ENCODE measurements around the gene SH3YL1. TPM values are rescaled to one million over a fixed set of nuclear protein-coding genes. Genes with fewer than 3 reads are reported as not detected.

Gene SH3YL1
- total and polyA plus RNA-seq, 2 of the 4 experiments (the other 2 are of a cell fraction) = 18.1 to 21.2 TPM

DNA sequence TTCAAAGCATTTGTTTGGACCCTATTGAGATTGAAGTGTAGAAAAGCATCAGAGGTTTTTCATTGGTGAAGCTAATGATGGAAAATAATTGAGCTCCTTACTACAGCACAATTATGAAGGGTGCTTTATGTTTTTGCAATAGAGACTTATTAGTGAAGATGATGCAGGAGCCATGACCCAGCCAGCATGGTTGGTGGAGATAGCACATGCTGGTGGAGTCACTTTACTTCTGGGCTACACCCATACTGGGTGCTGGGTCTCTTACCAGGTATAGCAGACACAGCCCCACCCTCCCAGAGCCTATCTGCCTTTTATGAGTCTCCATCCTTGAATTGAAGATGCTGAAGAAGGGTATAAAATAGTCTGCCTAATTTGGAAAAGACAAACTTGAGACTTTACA is 4.5 kb upstream of the SH3YL1 start:
- no peak overlapping the region for H2AK9ac ChIP-seq (replicated peaks; ENCODE audit: low read depth, low read length, poor library complexity)
- H3K27ac ChIP-seq (ENCODE audit: insufficient read depth, low read length) = no peak overlapping the region
- no peak overlapping the region for H3K4me2 ChIP-seq (ENCODE audit: low read depth, low read length)
- no peak overlapping the region for H2BK15ac ChIP-seq (ENCODE audit: low read depth, low read length)
- H3K4me3 ChIP-seq (ENCODE audit: insufficient read depth, low read depth, low read length) = no peak overlapping the region
- H3K9ac ChIP-seq (ENCODE audit: low read depth, low read length) = no peak overlapping the region
- H2BK120ac ChIP-seq (ENCODE audit: low read depth, low read length) = no peak overlapping the region
- H2BK5ac ChIP-seq (ENCODE audit: low read depth, low read length, poor library complexity, severe bottlenecking) = no peak overlapping the region
- no peak overlapping the region for H3K23ac ChIP-seq (ENCODE audit: low read depth, low read length)
- H3K36me3 ChIP-seq (ENCODE audit: control insufficient read depth, insufficient read depth, low read length) = peaks cover 2% of the 10 kb centered on the region
- no peak overlapping the region for H3K56ac ChIP-seq (ENCODE audit: extremely low read depth, insufficient read depth, low read length)
- H3K14ac ChIP-seq (replicated peaks; ENCODE audit: low read depth, low read length) = no peak overlapping the region
- no peak overlapping the region for H2AK5ac ChIP-seq (ENCODE audit: low read depth, low read length)
- no peak overlapping the region for H3K18ac ChIP-seq (ENCODE audit: low read depth, low read length)
- peaks cover 5% of the 10 kb centered on the region; the same call in 1 of the 2 replicates for H3K4me1 ChIP-seq (ENCODE audit: control insufficient read depth, insufficient read depth, low read length)
- no TSS peak for BruUV-seq (replicated peaks)
- H3K9me3 ChIP-seq (ENCODE audit: control insufficient read depth, insufficient read depth, low read length) = no peaks in the 10 kb centered on the region
- peaks cover 5% of the 10 kb centered on the region for H3K9me1 ChIP-seq (ENCODE audit: insufficient read depth, low read length)
- no peak overlapping the region for H4K5ac ChIP-seq (ENCODE audit: low read depth, low read length)
- no peak overlapping the region for H4K91ac ChIP-seq (ENCODE audit: insufficient read depth, low read depth, low read length)
- ATAC-seq (ENCODE audit: low read depth) (no peak), DNase-seq (no peak)
- intact Hi-C loops (cut with micrococcal nuclease) = no loop called here
- no peak overlapping the region for H2BK20ac ChIP-seq (ENCODE audit: low read depth, low read length)
- H2AFZ ChIP-seq (replicated peaks; ENCODE audit: low read length, poor library complexity) = no peak overlapping the region
- no peaks in the 10 kb centered on the region for H3K27me3 ChIP-seq (ENCODE audit: control insufficient read depth, insufficient read depth, low read length)
- no peak overlapping the region for H4K8ac ChIP-seq (ENCODE audit: low read depth in 2 of 2, low read length in 2 of 2)
- dilution Hi-C loops (cut with HindIII; ENCODE audit: low sequenced_read_pairs, unreplicated experiment) = no loop called here
- peaks cover 15 to 64% of the 10 kb centered on the region in 2 experiments for H3K79me1 ChIP-seq (ENCODE audit: low read depth in 1 of 2, low read length in 2 of 2)
- H3K4ac ChIP-seq (ENCODE audit: low read depth, low read length) = no peak overlapping the region
- CTCF ChIA-PET = no interaction called here
- in situ Hi-C loops (cut with MboI; ENCODE audit: low sequenced_read_pairs) = no loop called here
- TF ChIP-seq, protein P1, sequence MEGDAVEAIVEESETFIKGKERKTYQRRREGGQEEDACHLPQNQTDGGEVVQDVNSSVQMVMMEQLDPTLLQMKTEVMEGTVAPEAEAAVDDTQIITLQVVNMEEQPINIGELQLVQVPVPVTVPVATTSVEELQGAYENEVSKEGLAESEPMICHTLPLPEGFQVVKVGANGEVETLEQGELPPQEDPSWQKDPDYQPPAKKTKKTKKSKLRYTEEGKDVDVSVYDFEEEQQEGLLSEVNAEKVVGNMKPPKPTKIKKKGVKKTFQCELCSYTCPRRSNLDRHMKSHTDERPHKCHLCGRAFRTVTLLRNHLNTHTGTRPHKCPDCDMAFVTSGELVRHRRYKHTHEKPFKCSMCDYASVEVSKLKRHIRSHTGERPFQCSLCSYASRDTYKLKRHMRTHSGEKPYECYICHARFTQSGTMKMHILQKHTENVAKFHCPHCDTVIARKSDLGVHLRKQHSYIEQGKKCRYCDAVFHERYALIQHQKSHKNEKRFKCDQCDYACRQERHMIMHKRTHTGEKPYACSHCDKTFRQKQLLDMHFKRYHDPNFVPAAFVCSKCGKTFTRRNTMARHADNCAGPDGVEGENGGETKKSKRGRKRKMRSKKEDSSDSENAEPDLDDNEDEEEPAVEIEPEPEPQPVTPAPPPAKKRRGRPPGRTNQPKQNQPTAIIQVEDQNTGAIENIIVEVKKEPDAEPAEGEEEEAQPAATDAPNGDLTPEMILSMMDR (conservative IDR thresholded peaks at IDR 0.05; ENCODE audit: low read depth, low read length) = no peak
- TF ChIP-seq MAFK (IDR thresholded peaks at IDR 0.05; ENCODE audit: low read depth, low read length) = no peak
- no peak for TF ChIP-seq POLR2A (IDR thresholded peaks at IDR 0.05; ENCODE audit: low read depth, low read length)
- no peak for TF ChIP-seq SMC3 (IDR thresholded peaks at IDR 0.05; ENCODE audit: low read depth, low read length)
- peaks cover 58% of the 10 kb centered on the region for H4K20me1 ChIP-seq (ENCODE audit: insufficient read depth, low read length)
- POLR2A ChIA-PET (ENCODE audit: unreplicated experiment) = no interaction called here

All from IMR-90 (cell line).